ENCODE data around the gene DMXL1.

The DMXL1 gene

GRCh38 chr5:119049824-119050449 lies 20.9 kb upstream of the DMXL1 start:
- Histone ChIP-seq H3K9me3 (replicated peaks; ENCODE audit: insufficient read depth, low read length) (no peaks in the 10 kb centered on the region), H2AFZ (ENCODE audit: low read length) (no peak overlapping the region), H3K9me2 (replicated peaks; ENCODE audit: insufficient read depth, low read length) (no peaks in the 10 kb centered on the region), H3K27me3 (replicated peaks; ENCODE audit: insufficient read depth, low read length) (no peaks in the 10 kb centered on the region), H3K27ac (ENCODE audit: low read length) (no peak overlapping the region), H3K36me3 (replicated peaks; ENCODE audit: insufficient read depth, low read length) (no peaks in the 10 kb centered on the region), H3K9ac (ENCODE audit: low read length) (no peak overlapping the region), H4K20me1 (ENCODE audit: insufficient read depth, low read length) (no peaks in the 10 kb centered on the region), H3F3A (ENCODE audit: insufficient read depth, low read length) (no peaks in the 10 kb centered on the region), H3K4me2 (ENCODE audit: low read depth, low read length) (no peak overlapping the region), H3K79me2 (ENCODE audit: low read length) (no peaks in the 10 kb centered on the region), H3K4me3 (ENCODE audit: low read length) (no peak overlapping the region), H3K4me1 (ENCODE audit: low read length) (no peaks in the 10 kb centered on the region)
- no peak for TF ChIP-seq EZH2 (optimal IDR thresholded peaks at IDR 0.05; ENCODE audit: low read depth, low read length)
- TF ChIP-seq EZH2phosphoT487 (IDR thresholded peaks at IDR 0.05; ENCODE audit: low read length), result no peak
- TF ChIP-seq, protein P1, sequence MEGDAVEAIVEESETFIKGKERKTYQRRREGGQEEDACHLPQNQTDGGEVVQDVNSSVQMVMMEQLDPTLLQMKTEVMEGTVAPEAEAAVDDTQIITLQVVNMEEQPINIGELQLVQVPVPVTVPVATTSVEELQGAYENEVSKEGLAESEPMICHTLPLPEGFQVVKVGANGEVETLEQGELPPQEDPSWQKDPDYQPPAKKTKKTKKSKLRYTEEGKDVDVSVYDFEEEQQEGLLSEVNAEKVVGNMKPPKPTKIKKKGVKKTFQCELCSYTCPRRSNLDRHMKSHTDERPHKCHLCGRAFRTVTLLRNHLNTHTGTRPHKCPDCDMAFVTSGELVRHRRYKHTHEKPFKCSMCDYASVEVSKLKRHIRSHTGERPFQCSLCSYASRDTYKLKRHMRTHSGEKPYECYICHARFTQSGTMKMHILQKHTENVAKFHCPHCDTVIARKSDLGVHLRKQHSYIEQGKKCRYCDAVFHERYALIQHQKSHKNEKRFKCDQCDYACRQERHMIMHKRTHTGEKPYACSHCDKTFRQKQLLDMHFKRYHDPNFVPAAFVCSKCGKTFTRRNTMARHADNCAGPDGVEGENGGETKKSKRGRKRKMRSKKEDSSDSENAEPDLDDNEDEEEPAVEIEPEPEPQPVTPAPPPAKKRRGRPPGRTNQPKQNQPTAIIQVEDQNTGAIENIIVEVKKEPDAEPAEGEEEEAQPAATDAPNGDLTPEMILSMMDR (IDR thresholded peaks at IDR 0.05; ENCODE audit: low read length), result no peak
- no peak for DNase-seq

- no peaks in the 10 kb centered on the region for H3F3A ChIP-seq (ENCODE audit: insufficient read depth, low read length)
- H3K4me3 ChIP-seq (ENCODE audit: low read length), result no peak overlapping the region
- DNase-seq, result no peak
- H3K9me3 ChIP-seq (replicated peaks; ENCODE audit: insufficient read depth, low read length), result no peaks in the 10 kb centered on the region
- no peak for TF ChIP-seq EZH2phosphoT487 (IDR thresholded peaks at IDR 0.05; ENCODE audit: low read length)
- no peak for TF ChIP-seq EZH2 (optimal IDR thresholded peaks at IDR 0.05; ENCODE audit: low read depth, low read length)
- TF ChIP-seq, protein P1 (IDR thresholded peaks at IDR 0.05; ENCODE audit: low read length), result no peak
- H3K27ac ChIP-seq (ENCODE audit: low read length), result no peak overlapping the region
- no peaks in the 10 kb centered on the region for H4K20me1 ChIP-seq (ENCODE audit: insufficient read depth, low read length)
- H3K9me2 ChIP-seq (replicated peaks; ENCODE audit: insufficient read depth, low read length), result no peaks in the 10 kb centered on the region
- H3K36me3 ChIP-seq (replicated peaks; ENCODE audit: insufficient read depth, low read length), result no peaks in the 10 kb centered on the region
- H3K9ac ChIP-seq (ENCODE audit: low read length), result no peak overlapping the region
- H3K4me2 ChIP-seq (ENCODE audit: low read depth, low read length), result no peak overlapping the region
- H2AFZ ChIP-seq (ENCODE audit: low read length), result no peak overlapping the region
- no peaks in the 10 kb centered on the region for H3K27me3 ChIP-seq (replicated peaks; ENCODE audit: insufficient read depth, low read length)
- no peaks in the 10 kb centered on the region for H3K4me1 ChIP-seq (ENCODE audit: low read length)
- no peaks in the 10 kb centered on the region for H3K79me2 ChIP-seq (ENCODE audit: low read length)
Observed at GRCh38 chr5:119054101-119054500, 16.8 kb upstream of the DMXL1 start.

GRCh38 chr5:119055294-119055693 lies 15.6 kb upstream of the DMXL1 start:
- TF ChIP-seq, protein P1 (IDR thresholded peaks at IDR 0.05; ENCODE audit: low read length), result no peak
- TF ChIP-seq EZH2 (optimal IDR thresholded peaks at IDR 0.05; ENCODE audit: low read depth, low read length), result no peak
- no peak for TF ChIP-seq EZH2phosphoT487 (IDR thresholded peaks at IDR 0.05; ENCODE audit: low read length)
- Histone ChIP-seq H3K79me2 (ENCODE audit: low read length) (no peaks in the 10 kb centered on the region), H3K36me3 (replicated peaks; ENCODE audit: insufficient read depth, low read length) (no peaks in the 10 kb centered on the region), H3K9me2 (replicated peaks; ENCODE audit: insufficient read depth, low read length) (no peaks in the 10 kb centered on the region), H3K4me2 (ENCODE audit: low read depth, low read length) (no peak overlapping the region), H3F3A (ENCODE audit: insufficient read depth, low read length) (no peaks in the 10 kb centered on the region), H3K9ac (ENCODE audit: low read length) (no peak overlapping the region), H3K4me1 (ENCODE audit: low read length) (no peaks in the 10 kb centered on the region), H3K27ac (ENCODE audit: low read length) (no peak overlapping the region), H2AFZ (ENCODE audit: low read length) (no peak overlapping the region), H3K27me3 (replicated peaks; ENCODE audit: insufficient read depth, low read length) (no peaks in the 10 kb centered on the region), H3K4me3 (ENCODE audit: low read length) (no peak overlapping the region), H4K20me1 (ENCODE audit: insufficient read depth, low read length) (no peaks in the 10 kb centered on the region), H3K9me3 (replicated peaks; ENCODE audit: insufficient read depth, low read length) (no peaks in the 10 kb centered on the region)
- no peak for DNase-seq
